Panc1 (cell line): ENCODE data around the gene IQSEC1.

Experiments used
- SIN3A ChIP-seq: IDR thresholded peaks from 2 replicates; pipeline ENCODE4 v1.6.1; 2012; ENCODE audit warnings: low read depth, mild to moderate bottlenecking, low read length, moderate library complexity, borderline replicate concordance; ENCODE audit not compliant: insufficient read depth
- TF ChIP-seq, protein P1 (sequence below): fragments of 450-650 bp; IDR thresholded peaks from 2 replicates; pipeline ENCODE4 v1.5.1; 2017; ENCODE audit warnings: mild to moderate bottlenecking
- TF ChIP-seq, protein P2 (sequence below), 2 experiments: IDR thresholded peaks; 2 replicates each; pipeline ENCODE4 v1.6.1; 2011 to 2012; ENCODE audit warnings: low read depth in 2 of 2, control low read depth in 1 of 2, low read length in 1 of 2, mild to moderate bottlenecking in 1 of 2, moderate library complexity in 1 of 2; ENCODE audit not compliant: insufficient read depth in 1 of 2

DNA sequence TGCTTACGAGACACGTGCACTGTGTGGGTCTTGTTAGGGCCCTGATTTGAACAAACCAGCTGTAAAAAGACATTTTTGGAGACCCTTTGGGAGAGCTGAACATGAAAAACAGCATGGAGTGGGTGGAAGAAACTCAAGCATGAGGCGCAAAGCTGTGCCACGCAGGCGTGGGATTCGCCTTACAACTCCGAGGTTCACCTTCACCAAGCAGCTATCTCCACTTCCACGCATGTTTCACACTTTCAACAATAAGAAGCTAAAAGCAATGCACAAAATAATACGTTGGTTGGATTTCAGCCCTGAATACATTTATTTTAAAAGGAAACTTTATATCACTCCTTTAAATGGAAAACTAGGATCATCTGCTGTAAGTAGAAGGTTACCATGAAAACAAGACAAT lies 42.5 kb downstream of the IQSEC1 start:
- TF ChIP-seq, protein P1, sequence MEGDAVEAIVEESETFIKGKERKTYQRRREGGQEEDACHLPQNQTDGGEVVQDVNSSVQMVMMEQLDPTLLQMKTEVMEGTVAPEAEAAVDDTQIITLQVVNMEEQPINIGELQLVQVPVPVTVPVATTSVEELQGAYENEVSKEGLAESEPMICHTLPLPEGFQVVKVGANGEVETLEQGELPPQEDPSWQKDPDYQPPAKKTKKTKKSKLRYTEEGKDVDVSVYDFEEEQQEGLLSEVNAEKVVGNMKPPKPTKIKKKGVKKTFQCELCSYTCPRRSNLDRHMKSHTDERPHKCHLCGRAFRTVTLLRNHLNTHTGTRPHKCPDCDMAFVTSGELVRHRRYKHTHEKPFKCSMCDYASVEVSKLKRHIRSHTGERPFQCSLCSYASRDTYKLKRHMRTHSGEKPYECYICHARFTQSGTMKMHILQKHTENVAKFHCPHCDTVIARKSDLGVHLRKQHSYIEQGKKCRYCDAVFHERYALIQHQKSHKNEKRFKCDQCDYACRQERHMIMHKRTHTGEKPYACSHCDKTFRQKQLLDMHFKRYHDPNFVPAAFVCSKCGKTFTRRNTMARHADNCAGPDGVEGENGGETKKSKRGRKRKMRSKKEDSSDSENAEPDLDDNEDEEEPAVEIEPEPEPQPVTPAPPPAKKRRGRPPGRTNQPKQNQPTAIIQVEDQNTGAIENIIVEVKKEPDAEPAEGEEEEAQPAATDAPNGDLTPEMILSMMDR, result no peak
- TF ChIP-seq, protein P2, sequence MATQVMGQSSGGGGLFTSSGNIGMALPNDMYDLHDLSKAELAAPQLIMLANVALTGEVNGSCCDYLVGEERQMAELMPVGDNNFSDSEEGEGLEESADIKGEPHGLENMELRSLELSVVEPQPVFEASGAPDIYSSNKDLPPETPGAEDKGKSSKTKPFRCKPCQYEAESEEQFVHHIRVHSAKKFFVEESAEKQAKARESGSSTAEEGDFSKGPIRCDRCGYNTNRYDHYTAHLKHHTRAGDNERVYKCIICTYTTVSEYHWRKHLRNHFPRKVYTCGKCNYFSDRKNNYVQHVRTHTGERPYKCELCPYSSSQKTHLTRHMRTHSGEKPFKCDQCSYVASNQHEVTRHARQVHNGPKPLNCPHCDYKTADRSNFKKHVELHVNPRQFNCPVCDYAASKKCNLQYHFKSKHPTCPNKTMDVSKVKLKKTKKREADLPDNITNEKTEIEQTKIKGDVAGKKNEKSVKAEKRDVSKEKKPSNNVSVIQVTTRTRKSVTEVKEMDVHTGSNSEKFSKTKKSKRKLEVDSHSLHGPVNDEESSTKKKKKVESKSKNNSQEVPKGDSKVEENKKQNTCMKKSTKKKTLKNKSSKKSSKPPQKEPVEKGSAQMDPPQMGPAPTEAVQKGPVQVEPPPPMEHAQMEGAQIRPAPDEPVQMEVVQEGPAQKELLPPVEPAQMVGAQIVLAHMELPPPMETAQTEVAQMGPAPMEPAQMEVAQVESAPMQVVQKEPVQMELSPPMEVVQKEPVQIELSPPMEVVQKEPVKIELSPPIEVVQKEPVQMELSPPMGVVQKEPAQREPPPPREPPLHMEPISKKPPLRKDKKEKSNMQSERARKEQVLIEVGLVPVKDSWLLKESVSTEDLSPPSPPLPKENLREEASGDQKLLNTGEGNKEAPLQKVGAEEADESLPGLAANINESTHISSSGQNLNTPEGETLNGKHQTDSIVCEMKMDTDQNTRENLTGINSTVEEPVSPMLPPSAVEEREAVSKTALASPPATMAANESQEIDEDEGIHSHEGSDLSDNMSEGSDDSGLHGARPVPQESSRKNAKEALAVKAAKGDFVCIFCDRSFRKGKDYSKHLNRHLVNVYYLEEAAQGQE (IDR thresholded peaks at IDR 0.05; ENCODE audit: insufficient read depth in 1 of 2, low read depth in 2 of 2, low read length in 1 of 2), result no peak
- TF ChIP-seq SIN3A, result no peak
